Epithelial cell of proximal tubule (primary cell): ENCODE data around the gene HDAC9. TPM values are rescaled to one million over a fixed set of nuclear protein-coding genes. Genes with fewer than 3 reads are reported as not detected.

ENCODE experiments used
- DNase-seq: peaks from one replicate; pipeline ENCODE4 v3.0.0-alpha.2; 2011; ENCODE audit warnings: low read depth
- H3K4me3 ChIP-seq: 2 replicates; pipeline ENCODE4 v1.5.1; 2011; ENCODE audit warnings: low read depth, mild to moderate bottlenecking, low read length
- CTCF ChIP-seq: conservative IDR thresholded peaks from 2 replicates; pipeline ENCODE4 v1.5.1; 2012; ENCODE audit warnings: low read depth, mild to moderate bottlenecking, low read length
- total RNA-seq: library from RNA; depleted of rRNA; stranded (reverse); fragments of >200 nt; gene quantifications from 2 replicates; pipeline ENCODE4 v1.2.3, GENCODE V29; 2015

Gene HDAC9
- total RNA-seq, 1 donor from 2014 or later, result 35.5 TPM

- no peak overlapping the region for H3K4me3 ChIP-seq
Measured at GRCh38 chr7:18489624-18490023, 5.9 kb upstream of the HDAC9 start.

DNA sequence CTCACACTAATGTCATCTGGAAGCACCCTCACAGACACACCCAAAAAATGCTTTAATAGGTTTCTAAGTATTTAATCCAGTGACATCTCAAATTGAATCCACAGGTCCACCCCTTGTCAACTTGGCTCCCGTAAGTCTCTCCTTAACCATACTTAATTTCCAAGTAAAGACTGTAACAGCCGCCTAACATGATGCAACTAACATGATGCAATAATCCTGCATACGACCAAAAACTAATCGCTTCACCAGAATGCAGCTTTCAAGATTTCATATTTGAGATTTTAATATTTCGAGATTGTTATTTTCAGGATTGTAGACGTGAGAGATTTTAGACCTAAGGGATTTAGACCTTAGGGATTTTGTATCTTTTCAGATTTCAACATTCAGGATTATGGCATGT is 3.7 kb upstream of the HDAC9 start:
- H3K4me3 ChIP-seq, result no peak overlapping the region
- TF ChIP-seq CTCF, result no peak
- DNase-seq, result no peak

More at GRCh38 chr7:18489624-18490023, 5.9 kb upstream of the HDAC9 start:
- no peak for DNase-seq
- TF ChIP-seq CTCF, result no peak

GRCh38 chr7:18494406-18494805 is 1.1 kb upstream of the HDAC9 start:
- no peak for DNase-seq
- no peak overlapping the region for H3K4me3 ChIP-seq
- TF ChIP-seq CTCF, result no peak

DNA sequence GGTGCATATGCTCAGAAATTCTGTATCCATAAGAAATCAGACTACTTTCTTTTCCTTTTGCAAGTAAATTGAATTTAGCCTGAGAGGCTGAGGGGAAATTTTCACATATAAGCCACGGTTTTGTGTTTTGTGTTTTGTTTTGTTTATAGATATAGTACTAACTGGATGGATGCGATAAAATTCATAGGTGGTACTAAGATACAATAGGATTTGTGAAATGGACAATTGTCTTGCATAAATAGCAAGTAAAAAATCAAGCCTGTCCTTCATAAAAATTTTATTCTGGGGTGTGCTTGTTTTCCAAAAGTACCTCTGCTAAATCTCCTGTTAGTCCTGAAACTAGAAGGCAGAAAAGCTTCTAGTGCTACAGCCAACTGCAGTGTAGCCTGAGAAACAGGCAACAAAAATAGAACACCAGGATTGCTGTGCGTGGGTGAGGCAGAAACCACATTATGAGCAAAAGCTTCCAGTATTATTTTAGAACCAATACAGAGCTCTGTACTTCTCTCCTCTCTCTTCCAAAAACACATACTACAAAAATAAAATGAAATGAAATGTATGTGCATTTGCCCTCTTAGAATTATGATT is 634 bp upstream of the HDAC9 start:
- no peak for TF ChIP-seq CTCF
- DNase-seq, result no peak
- peak overlapping the region; percentile 53 for H3K4me3 ChIP-seq

- peak overlapping the region; percentile 53 for H3K4me3 ChIP-seq
- DNase-seq, result no peak
- TF ChIP-seq CTCF, result no peak
Measured at GRCh38 chr7:18496341-18496700, 772 bp downstream of the HDAC9 start.

DNA sequence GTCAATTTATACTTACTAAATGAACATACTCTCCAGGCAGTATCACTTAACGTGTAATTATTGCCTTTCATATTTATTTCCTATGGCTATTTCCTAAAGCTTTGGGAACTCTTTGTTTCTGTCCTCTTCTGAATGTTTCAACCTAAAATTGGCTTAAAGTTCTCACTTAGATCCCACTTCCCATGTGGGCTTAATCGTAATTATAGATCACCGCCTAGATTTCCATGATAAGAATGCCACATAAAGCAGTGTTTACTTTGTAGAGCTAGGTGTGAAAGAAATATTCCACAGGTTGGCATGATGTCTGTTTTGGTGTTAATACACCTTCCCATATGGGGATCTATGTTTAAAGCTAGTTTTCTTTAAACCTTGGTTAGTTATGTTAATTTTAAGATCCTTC is 1.5 kb downstream of the HDAC9 start:
- no peak for DNase-seq
- no peak overlapping the region for H3K4me3 ChIP-seq
- TF ChIP-seq CTCF, result no peak

DNA sequence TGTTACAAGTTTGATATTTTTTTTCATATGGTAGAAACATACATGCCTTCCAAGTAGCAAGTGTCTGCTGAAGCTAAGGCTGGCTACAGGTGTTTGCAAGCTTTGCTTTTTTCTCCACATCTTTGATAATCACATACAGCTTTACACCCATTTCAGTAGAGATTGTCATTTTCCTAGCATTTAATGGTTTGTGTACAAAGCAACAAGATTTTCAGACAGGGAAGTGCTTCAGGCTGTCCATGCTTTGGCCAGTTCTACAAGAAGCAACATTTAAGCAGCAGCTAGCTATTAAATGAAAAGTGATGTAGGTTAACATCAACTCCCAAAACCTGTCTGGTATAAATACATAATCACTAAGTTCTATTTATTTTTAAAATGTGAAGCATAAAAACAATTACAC is 2.3 kb downstream of the HDAC9 start:
- no peak for TF ChIP-seq CTCF
- no peak for DNase-seq
- no peak overlapping the region for H3K4me3 ChIP-seq
